ENCODE measurements around the gene CEP128. TPM values are rescaled to one million over a fixed set of nuclear protein-coding genes. Genes with fewer than 3 reads are reported as not detected.

CEP128 gene
- polyA plus RNA-seq, 1 donor (not counting 4 experiments of a cell fraction or from before 2014, with no cell fraction given), result 2.6 TPM

DNA sequence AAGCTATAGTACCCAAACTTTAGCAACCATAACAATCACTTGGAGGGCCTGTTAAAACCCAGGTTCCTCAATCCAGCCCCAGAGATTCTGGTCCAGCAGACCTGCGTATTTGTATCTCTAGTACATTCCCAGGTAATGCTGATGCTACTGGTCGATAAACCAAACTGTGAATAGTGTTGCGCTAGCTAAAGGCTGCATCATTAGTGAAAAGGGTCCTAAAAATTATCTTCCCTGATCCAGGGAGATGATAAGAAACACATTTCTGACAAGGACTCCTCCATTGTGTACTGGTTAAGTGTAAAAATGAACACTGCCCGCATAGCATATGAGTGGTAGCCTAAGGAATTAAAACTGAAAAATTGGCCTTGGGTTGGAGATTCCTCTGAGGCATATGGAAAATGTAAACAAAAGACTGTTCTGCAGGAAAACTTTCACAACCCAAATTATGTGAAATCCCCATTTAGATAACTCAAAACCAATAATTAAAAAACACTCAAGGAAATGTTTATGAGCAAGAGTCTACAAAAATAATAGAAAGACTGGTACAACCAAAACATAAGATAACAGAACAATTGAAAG lies 322.7 kb downstream of the CEP128 start:
- no peak overlapping the region for H3K27ac ChIP-seq (ENCODE audit: control insufficient read depth, insufficient read depth, low read length)
- H3K9me1 ChIP-seq (ENCODE audit: control insufficient read depth, extremely low read depth, insufficient read depth, low read length), result no peaks in the 10 kb centered on the region
- no peaks in the 10 kb centered on the region for H3K9me3 ChIP-seq (ENCODE audit: control insufficient read depth, low read depth, low read length)
- H3K4me2 ChIP-seq (ENCODE audit: control insufficient read depth, extremely low read depth, insufficient read depth, low read depth, low read length), result no peak overlapping the region
- FAIRE-seq (no peak), DNase-seq (ENCODE audit: low read depth, low spot score) (no peak)
- dilution Hi-C loops (cut with MboI; ENCODE audit: extremely low pct_ligation_motif_present, low sequenced_read_pairs), result no loop called here
- peaks cover 4% of the 10 kb centered on the region for H3K4me1 ChIP-seq (ENCODE audit: control insufficient read depth, extremely low read depth, insufficient read depth, low read length)
- no peaks in the 10 kb centered on the region for H3K79me2 ChIP-seq (ENCODE audit: control insufficient read depth, insufficient read depth, low read length)
- no peaks in the 10 kb centered on the region for H3K36me3 ChIP-seq (ENCODE audit: control insufficient read depth in 2 of 2, extremely low read depth in 1 of 2, insufficient read depth in 2 of 2, low read length in 2 of 2)
- no peak overlapping the region for H2AFZ ChIP-seq (ENCODE audit: control insufficient read depth, low read length)
- H3K9ac ChIP-seq (ENCODE audit: control insufficient read depth, extremely low read depth, insufficient read depth, low read length), result no peak overlapping the region
- H4K20me1 ChIP-seq (ENCODE audit: control insufficient read depth, extremely low read depth, insufficient read depth, low read length), result no peaks in the 10 kb centered on the region
- no peak overlapping the region for H3K4me3 ChIP-seq (ENCODE audit: control insufficient read depth in 2 of 3, extremely low read depth in 1 of 3, insufficient read depth in 2 of 3, low read depth in 1 of 3, low read length in 3 of 3)
- TF ChIP-seq, protein P1, sequence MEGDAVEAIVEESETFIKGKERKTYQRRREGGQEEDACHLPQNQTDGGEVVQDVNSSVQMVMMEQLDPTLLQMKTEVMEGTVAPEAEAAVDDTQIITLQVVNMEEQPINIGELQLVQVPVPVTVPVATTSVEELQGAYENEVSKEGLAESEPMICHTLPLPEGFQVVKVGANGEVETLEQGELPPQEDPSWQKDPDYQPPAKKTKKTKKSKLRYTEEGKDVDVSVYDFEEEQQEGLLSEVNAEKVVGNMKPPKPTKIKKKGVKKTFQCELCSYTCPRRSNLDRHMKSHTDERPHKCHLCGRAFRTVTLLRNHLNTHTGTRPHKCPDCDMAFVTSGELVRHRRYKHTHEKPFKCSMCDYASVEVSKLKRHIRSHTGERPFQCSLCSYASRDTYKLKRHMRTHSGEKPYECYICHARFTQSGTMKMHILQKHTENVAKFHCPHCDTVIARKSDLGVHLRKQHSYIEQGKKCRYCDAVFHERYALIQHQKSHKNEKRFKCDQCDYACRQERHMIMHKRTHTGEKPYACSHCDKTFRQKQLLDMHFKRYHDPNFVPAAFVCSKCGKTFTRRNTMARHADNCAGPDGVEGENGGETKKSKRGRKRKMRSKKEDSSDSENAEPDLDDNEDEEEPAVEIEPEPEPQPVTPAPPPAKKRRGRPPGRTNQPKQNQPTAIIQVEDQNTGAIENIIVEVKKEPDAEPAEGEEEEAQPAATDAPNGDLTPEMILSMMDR (optimal IDR thresholded peaks at IDR 0.05 in 1 of 3, IDR thresholded peaks at IDR 0.05 in 1 of 3, conservative IDR thresholded peaks at IDR 0.05 in 1 of 3; ENCODE audit: extremely low read depth in 1 of 3, insufficient read depth in 2 of 3, low read length in 3 of 3), result no peak
- no peak for TF ChIP-seq EZH2 (IDR thresholded peaks at IDR 0.05; ENCODE audit: low read length)
- H3K27me3 ChIP-seq (ENCODE audit: control insufficient read depth, extremely low read depth, insufficient read depth, low read length), result no peaks in the 10 kb centered on the region

DNA sequence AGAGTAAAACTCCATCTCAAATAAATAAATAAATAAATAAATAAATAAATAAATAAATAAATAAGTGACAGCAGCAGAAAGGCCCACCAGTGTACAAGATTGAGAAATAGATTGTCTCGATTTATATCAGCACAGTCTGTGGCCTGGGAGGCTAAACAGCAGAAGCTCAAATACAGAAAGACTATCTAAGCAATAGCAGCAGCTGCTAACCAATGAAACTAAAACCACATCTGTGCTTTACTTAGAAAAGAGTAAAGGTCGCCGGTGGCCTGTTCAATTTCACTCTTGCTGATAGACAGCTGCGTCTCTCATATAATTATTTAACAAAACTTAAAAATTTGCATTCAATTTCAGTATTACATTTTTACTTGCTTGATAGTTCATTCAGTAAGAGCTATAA lies 325.7 kb downstream of the CEP128 start:
- no peak overlapping the region for H3K27ac ChIP-seq (ENCODE audit: control insufficient read depth, insufficient read depth, low read length)
- H3K9me1 ChIP-seq (ENCODE audit: control insufficient read depth, extremely low read depth, insufficient read depth, low read length), result no peaks in the 10 kb centered on the region
- no peaks in the 10 kb centered on the region for H3K9me3 ChIP-seq (ENCODE audit: control insufficient read depth, low read depth, low read length)
- no peak for TF ChIP-seq EZH2 (IDR thresholded peaks at IDR 0.05; ENCODE audit: low read length)
- TF ChIP-seq, protein P1 (optimal IDR thresholded peaks at IDR 0.05 in 1 of 3, IDR thresholded peaks at IDR 0.05 in 1 of 3, conservative IDR thresholded peaks at IDR 0.05 in 1 of 3; ENCODE audit: extremely low read depth in 1 of 3, insufficient read depth in 2 of 3, low read length in 3 of 3), result no peak
- no peaks in the 10 kb centered on the region for H3K4me1 ChIP-seq (ENCODE audit: control insufficient read depth, extremely low read depth, insufficient read depth, low read length)
- dilution Hi-C loops (cut with MboI; ENCODE audit: extremely low pct_ligation_motif_present, low sequenced_read_pairs), result no loop called here
- no peaks in the 10 kb centered on the region for H3K36me3 ChIP-seq (ENCODE audit: control insufficient read depth in 2 of 2, extremely low read depth in 1 of 2, insufficient read depth in 2 of 2, low read length in 2 of 2)
- no peak overlapping the region for H3K4me2 ChIP-seq (ENCODE audit: control insufficient read depth, extremely low read depth, insufficient read depth, low read depth, low read length)
- no peaks in the 10 kb centered on the region for H3K27me3 ChIP-seq (ENCODE audit: control insufficient read depth, extremely low read depth, insufficient read depth, low read length)
- H4K20me1 ChIP-seq (ENCODE audit: control insufficient read depth, extremely low read depth, insufficient read depth, low read length), result no peaks in the 10 kb centered on the region
- no peak overlapping the region for H2AFZ ChIP-seq (ENCODE audit: control insufficient read depth, low read length)
- H3K79me2 ChIP-seq (ENCODE audit: control insufficient read depth, insufficient read depth, low read length), result no peaks in the 10 kb centered on the region
- no peak overlapping the region for H3K9ac ChIP-seq (ENCODE audit: control insufficient read depth, extremely low read depth, insufficient read depth, low read length)
- no peak overlapping the region for H3K4me3 ChIP-seq (ENCODE audit: control insufficient read depth in 2 of 3, extremely low read depth in 1 of 3, insufficient read depth in 2 of 3, low read depth in 1 of 3, low read length in 3 of 3)
- DNase-seq (ENCODE audit: low read depth, low spot score) (no peak), FAIRE-seq (no peak)
